Left ventricle myocardium inferior (tissue), 1 donor: ENCODE data around the gene HSPB7. TPM values are rescaled to one million over a fixed set of nuclear protein-coding genes. Genes with fewer than 3 reads are reported as not detected.
"Not testable (repeated sequence)": the region's sequence is repeated elsewhere in the genome, so short reads cannot be mapped to it uniquely, and the experiment has no call there.

Source experiments
- DNase-seq: peaks from one replicate; pipeline ENCODE4 v3.0.0-alpha.2; 2020
- H3K27ac ChIP-seq: fragments of 200-600 bp; replicated peaks from 2 replicates; pipeline ENCODE4 v1.8.0; 2021
- H3K27me3 ChIP-seq: fragments of 200-600 bp; 2 replicates; pipeline ENCODE4 v1.8.0; 2021; ENCODE audit warnings: low read depth
- H3K36me3 ChIP-seq: fragments of 200-600 bp; 2 replicates; pipeline ENCODE4 v1.8.0; 2021
- H3K4me1 ChIP-seq: fragments of 200-600 bp; 2 replicates; pipeline ENCODE4 v1.8.0; 2021
- H3K4me3 ChIP-seq: fragments of 200-600 bp; 2 replicates; pipeline ENCODE4 v1.8.0; 2021; ENCODE audit warnings: mild to moderate bottlenecking, moderate library complexity
- H3K9me3 ChIP-seq: fragments of 200-600 bp; replicated peaks from 2 replicates; pipeline ENCODE4 v1.8.0; 2021
- intact Hi-C: fragments of 100-400 bp; cut with micrococcal nuclease; formaldehyde crosslinking; loops from one replicate; pipeline ENCODE4 v1.11.0; 2022
- total RNA-seq: library from RNA; stranded (reverse); fragmentation: NEBNext Ultra II Directional; extraction: Animal tissue kit (Norgen Biotek cat#: 25700); gene quantifications from one replicate; pipeline ENCODE4 v1.2.1, GENCODE V29; 2021
- TF ChIP-seq, protein P1 (sequence below): fragments of 200-600 bp; IDR thresholded peaks from 2 replicates; pipeline ENCODE4 v1.8.0; 2021; ENCODE audit warnings: antibody characterized with exemption, mild to moderate bottlenecking, borderline replicate concordance
- donor health status: DM: no; HTN: yes; CAD: no; lungs with severe emphysema.

Gene HSPB7
- total RNA-seq, 1 donor from 2014 or later = 4,061 TPM

DNA sequence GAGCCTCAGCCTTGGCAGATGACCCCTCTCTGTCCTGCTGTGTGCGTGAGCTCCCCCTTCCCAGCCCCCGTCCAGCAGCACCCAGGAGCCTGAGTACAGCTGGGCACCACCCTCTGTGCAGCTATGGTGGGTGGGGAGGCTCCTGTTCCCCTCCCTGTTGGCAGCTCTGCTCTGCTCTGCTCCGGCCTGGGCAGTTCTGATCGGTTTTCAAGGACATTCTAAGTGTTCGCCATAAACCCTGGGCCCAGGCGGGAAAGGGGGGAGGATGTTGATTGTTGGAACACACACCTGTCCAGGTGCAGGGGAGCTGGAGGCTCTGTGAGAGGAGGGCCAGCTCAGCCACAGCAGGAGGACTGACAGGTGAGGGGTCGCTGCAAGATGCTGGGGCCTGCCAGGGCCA, 25.7 kb upstream of the HSPB7 start, which contains the start of gene CLCNKB:
Gene CLCNKB, plus strand, starts transcription at position 262 of the 400 bp plus-strand sequence. CDS start 711 bp downstream, outside the sequence.
- Histone ChIP-seq H3K27me3 (peaks cover 1% of the 10 kb centered on the region), H3K9me3 (no peaks in the 10 kb centered on the region), H3K36me3 (no peaks in the 10 kb centered on the region), H3K4me3 (no peak within 1 kb of the TSS), H3K27ac (no peak within 1 kb of the TSS), H3K4me1 (peaks cover 1% of the 10 kb centered on the region)
- intact Hi-C loops = no loop called here
- no peak for DNase-seq
- TF ChIP-seq, protein P1, sequence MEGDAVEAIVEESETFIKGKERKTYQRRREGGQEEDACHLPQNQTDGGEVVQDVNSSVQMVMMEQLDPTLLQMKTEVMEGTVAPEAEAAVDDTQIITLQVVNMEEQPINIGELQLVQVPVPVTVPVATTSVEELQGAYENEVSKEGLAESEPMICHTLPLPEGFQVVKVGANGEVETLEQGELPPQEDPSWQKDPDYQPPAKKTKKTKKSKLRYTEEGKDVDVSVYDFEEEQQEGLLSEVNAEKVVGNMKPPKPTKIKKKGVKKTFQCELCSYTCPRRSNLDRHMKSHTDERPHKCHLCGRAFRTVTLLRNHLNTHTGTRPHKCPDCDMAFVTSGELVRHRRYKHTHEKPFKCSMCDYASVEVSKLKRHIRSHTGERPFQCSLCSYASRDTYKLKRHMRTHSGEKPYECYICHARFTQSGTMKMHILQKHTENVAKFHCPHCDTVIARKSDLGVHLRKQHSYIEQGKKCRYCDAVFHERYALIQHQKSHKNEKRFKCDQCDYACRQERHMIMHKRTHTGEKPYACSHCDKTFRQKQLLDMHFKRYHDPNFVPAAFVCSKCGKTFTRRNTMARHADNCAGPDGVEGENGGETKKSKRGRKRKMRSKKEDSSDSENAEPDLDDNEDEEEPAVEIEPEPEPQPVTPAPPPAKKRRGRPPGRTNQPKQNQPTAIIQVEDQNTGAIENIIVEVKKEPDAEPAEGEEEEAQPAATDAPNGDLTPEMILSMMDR = no peak

DNA sequence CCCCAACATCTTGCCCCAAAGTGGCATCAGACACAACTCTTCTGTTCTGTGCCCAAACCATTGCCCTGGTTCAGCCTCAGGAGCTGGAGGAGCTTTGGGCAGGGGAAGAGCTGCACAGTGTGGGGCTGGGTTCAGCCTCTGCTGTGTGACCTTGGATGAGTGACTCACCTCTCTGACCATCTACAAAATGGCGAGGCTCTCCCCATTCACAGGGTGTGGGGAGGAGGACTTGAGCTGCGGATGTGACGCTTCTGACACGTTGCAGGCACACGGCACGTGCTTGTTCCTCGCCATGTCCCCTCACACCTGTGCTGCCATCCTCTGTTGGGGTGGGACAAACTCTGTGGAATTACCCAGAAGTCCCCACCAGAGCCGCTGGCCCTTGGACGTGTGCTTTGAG, 24.8 kb upstream of the HSPB7 start:
- H3K27ac ChIP-seq, H3K4me1 ChIP-seq, H3K4me3 ChIP-seq, H3K9me3 ChIP-seq, H3K27me3 ChIP-seq, intact Hi-C loops, DNase-seq, H3K36me3 ChIP-seq: not testable (repeated sequence)

DNA sequence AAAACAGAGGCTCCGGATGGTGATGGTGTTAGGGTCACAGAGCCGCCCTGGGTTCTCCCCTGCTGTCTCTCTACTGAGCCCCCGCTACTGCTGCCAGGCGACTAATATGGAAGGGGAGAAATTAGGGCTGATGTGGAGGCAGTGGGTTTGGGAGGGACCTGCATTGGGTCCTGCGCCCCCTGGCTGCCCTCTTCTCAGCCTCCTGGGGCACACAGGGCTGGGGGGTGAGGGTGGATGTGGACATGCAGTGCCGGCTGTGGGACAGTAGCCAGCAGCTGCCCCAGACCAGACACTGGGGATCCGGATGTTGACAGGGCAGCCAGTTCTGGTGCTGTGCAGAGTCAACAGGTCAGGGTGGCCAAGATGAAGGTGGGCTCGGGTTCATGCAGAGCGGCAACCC, 24.3 kb upstream of the HSPB7 start:
- intact Hi-C loops = no loop called here
- no peaks in the 10 kb centered on the region for H3K36me3 ChIP-seq
- no peak overlapping the region for H3K4me3 ChIP-seq
- DNase-seq = no peak
- no peaks in the 10 kb centered on the region for H3K4me1 ChIP-seq
- H3K27me3 ChIP-seq = no peaks in the 10 kb centered on the region
- TF ChIP-seq, protein P1 = no peak
- no peak overlapping the region for H3K27ac ChIP-seq
- H3K9me3 ChIP-seq = no peaks in the 10 kb centered on the region

DNA sequence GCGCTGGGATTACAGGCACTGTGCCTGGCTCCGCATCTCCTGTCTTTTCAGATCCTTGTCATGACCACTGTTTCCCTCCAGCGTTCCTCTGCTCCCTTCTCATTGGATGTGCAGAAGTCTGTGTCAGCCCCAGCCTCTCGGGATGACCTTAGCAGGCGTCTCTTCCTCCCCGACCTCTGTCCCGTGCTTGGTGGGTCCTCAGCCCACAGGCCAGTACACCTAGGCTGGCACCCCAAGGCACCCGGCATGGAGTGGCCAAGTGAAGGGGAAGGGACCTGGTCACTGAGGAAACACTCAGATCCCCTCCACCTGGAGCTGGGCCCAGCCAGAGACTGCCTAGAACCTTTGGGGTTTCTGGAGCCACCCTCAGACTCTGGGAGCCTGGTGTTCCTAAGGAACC, 23.4 kb upstream of the HSPB7 start:
- Histone ChIP-seq H3K36me3 (no peaks in the 10 kb centered on the region), H3K27ac (no peak overlapping the region), H3K4me3 (no peak overlapping the region), H3K4me1 (no peaks in the 10 kb centered on the region), H3K27me3 (no peaks in the 10 kb centered on the region), H3K9me3 (no peaks in the 10 kb centered on the region)
- intact Hi-C loops = no loop called here
- TF ChIP-seq, protein P1 = no peak
- no peak for DNase-seq

DNA sequence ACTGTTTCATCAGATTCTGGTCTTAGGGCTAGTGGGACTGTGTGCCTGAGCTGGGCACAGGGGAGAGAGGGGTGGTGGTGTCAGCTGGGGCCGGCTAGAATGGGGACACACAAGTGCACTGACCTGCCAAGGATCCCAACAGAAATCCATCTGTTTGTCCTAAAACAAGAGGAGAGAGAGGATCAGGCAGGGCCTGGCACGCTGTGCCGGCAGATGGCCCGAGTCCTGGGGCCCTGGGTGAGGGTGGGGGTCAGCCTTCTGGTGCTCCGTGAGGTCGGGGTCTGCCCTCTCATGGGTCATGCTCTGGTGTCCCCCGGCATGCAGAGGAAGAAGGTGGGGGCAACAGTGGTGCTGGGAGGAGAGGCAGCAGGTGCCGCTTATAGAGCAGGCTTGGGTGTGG, 22.0 kb upstream of the HSPB7 start:
- DNase-seq, H3K36me3 ChIP-seq, H3K9me3 ChIP-seq, intact Hi-C loops, H3K27ac ChIP-seq, H3K27me3 ChIP-seq, H3K4me3 ChIP-seq, H3K4me1 ChIP-seq: not testable (repeated sequence)

DNA sequence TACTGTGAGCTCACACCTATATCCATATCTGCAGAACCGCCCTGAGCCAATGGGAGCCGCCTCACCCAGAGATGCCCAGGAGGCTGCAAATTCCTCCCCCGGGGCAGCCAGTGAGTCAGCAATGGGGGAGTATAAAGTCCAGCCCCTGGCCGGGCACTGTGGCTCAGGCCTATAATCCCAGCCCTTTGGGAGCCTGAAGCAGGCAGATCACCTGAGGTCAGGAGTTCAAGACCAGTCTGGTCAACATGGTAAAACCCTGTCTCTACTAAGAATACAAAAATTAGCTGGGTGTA, 20.7 kb upstream of the HSPB7 start:
- intact Hi-C loops = no loop called here
- Histone ChIP-seq H3K27me3 (no peaks in the 10 kb centered on the region), H3K27ac (no peak overlapping the region), H3K9me3 (no peaks in the 10 kb centered on the region), H3K4me1 (no peaks in the 10 kb centered on the region), H3K36me3 (no peaks in the 10 kb centered on the region), H3K4me3 (no peak overlapping the region)
- DNase-seq = no peak
- TF ChIP-seq, protein P1 = no peak

DNA sequence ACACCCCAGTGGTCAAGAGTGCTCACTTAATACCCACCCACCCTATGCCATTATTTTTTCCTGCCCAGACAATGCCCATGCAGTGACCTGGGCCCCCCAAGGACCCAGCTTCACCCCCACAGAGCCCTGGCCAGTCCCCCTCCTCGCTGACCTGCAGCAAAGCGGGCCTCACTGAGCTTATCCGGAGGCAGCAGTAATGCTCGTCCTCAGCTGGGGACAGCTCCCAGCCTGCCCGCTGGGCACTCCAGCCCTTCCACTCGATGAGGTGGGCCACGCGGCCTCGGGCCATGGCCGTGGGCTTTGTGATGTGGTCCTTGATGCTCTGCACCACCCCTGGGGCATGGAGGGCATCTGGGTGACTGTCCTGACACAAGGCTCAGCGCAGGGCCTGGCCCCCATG, 18.6 kb upstream of the HSPB7 start:
- peaks cover 10% of the 10 kb centered on the region for H3K4me1 ChIP-seq
- H3K27ac ChIP-seq, H3K9me3 ChIP-seq, H3K4me3 ChIP-seq, DNase-seq, H3K36me3 ChIP-seq, H3K27me3 ChIP-seq, intact Hi-C loops: not testable (repeated sequence)

DNA sequence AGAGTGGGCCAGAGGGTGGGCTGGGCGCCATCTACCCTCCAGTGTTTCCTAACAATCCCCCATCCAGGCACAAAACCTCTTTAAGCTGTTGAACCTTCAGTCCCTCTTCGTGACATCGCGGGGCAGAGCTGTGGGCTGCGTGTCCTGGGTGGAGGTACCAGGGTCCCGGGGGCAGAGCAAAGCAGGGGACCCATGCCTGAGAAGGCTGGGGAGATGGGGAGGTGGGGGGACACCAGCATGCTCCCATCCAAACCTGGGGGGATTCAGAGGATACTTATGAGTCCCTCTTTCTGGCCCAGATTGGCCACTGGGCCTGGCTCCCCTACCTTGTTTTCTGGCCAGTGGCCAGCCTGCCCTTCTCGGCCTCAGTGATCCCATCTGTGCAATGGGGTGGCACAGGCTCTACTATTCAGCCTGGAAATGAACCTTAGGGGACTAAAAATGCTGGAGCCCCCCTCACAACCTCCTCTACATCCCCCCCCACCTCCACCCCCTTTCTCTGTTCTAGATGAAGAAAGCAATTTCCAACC, 15.3 kb upstream of the HSPB7 start:
- H3K27ac ChIP-seq = not testable (repeated sequence)

More for the DNA sequence above, 15.3 kb upstream of the HSPB7 start:
- H3K4me1 ChIP-seq = peaks cover 10% of the 10 kb centered on the region
- peaks cover 21% of the 10 kb centered on the region for H3K27me3 ChIP-seq
- H3K4me3 ChIP-seq, H3K9me3 ChIP-seq, intact Hi-C loops, DNase-seq, H3K36me3 ChIP-seq: not testable (repeated sequence)
